ENCODE measurements around the gene PDLIM5.
"Not testable (repeated sequence)": the region's sequence is repeated elsewhere in the genome, so short reads cannot be mapped to it uniquely, and the experiment has no call there.

The PDLIM5 gene

GRCh38 chr4:94495408-94495807, 43.7 kb downstream of the PDLIM5 start:
- DNase-seq (ENCODE audit: low spot score): no peak

DNA sequence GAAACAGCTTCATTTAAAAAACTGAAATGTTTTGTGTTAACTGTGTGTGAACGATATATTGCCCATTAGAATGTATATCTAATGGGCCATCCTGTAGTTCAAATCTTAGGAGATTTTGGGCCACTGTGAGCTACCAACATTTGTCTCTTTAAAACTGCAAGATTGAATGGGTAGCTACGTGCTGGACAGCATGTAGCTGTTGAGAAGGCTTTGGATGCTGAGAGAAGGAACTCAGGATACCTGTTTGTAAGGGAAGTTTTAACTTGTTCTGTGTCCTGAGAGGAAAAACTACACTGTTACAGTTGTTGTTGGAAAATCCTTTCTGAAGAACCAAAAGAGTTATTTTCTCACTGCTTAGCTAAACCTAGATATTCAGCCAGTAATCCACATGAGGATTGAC, 45.9 kb downstream of the PDLIM5 start:
- DNase-seq (ENCODE audit: low spot score): no peak

DNA sequence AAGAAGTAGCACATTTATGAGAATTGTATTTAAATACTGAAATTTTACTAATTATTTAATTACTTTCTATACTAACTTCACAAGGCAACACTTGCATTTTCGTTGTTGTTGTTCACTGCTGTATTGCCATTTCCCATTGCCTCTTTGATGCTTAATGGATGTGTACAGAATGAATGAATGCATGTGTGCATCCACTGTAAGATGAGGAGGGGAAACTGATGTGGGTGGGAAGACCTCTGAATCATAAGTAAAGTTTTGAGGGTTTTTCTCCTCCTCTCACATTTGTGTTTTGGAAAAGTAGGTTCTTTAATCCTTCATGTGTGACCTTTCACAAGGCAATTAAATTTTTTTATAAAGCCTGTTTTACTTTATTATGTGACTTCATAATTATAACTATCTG, 46.8 kb downstream of the PDLIM5 start:
- DNase-seq (ENCODE audit: low spot score): no peak

GRCh38 chr4:94500685-94501084, 48.9 kb downstream of the PDLIM5 start:
- DNase-seq (ENCODE audit: low spot score): no peak

DNA sequence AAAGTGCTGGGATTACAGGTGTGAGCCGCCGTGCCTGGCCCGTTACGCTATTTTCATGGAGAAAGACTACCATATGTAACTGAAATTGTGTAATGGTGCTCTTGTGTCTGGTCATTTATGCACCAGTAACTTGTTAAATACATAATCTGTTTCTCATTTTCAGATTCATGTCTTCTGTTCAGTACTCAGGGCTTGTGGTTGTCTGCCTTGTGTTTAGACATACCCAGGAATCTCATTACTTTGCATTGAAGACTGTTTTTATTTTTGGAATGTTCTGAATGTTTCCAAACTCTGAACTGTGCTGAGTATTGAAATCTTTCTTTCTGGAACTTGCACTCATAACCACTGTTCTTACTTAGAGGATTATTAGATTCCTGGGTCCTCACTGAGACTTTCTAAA, 52.8 kb downstream of the PDLIM5 start:
- no peak for DNase-seq (ENCODE audit: low spot score)

DNA sequence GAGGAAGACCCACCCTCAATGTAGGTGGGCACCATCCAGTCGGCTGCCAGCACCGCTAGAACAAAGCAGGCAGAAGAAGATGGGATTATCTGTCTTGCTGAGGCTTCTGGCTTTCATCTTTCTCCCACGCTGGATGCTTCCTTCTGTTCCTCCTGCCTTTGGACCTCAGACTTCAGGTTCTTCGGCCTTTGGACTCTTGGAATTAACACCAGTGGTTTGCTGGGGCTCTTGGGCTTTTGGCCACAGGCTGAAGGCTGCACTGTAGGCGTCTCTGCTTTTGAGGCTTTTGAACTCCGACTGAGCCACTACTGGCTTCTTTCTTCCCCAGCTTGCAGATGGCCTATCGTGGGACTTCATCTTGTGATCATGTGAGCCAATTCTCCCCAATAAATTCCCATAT, 55.1 kb downstream of the PDLIM5 start:
- DNase-seq (ENCODE audit: low spot score): no peak

GRCh38 chr4:94507281-94507680, 55.5 kb downstream of the PDLIM5 start:
- no peak for DNase-seq (ENCODE audit: low spot score)

GRCh38 chr4:94507708-94508107, 56.0 kb downstream of the PDLIM5 start:
- DNase-seq (ENCODE audit: low spot score): peak; percentile 4

DNA sequence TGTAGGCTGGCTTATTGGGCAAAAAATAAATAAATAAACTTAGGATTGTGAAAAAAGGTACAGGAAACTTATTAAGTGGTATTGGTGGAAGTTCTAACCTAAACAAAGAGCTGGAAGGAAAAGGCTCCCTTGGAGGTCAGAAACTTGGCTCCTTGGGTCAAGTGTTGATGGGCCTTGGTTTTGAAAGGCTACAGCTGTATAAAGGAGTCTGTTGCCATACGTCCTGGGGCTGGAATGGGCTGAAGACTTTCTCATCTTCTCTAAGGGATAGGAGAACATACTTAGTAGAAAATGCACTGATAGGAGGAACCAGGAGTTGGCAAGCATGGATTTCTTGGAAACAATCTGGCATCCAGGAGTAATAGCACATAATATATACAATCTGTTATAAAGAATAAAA, 56.6 kb downstream of the PDLIM5 start:
- no peak for DNase-seq (ENCODE audit: low spot score)

DNA sequence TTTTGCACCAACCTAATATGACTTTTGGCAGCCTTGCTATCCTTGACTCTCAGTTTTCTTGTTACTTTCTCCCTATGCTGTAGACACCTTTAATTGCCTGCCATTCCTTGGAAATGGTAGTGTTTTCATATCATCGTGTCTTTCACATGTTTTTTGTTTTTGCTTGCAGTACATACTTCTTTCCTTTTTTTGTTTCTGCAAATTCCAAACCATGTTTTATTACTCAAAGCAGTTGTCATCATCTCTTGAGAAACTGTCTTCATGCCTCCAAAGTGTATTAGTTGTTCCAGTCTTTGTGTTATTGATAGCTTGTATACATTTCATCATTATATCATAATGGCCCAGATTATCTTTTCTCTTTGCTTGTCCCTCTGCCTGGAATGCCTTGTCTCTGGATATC, 57.1 kb downstream of the PDLIM5 start:
- DNase-seq (ENCODE audit: low spot score): no peak

DNA sequence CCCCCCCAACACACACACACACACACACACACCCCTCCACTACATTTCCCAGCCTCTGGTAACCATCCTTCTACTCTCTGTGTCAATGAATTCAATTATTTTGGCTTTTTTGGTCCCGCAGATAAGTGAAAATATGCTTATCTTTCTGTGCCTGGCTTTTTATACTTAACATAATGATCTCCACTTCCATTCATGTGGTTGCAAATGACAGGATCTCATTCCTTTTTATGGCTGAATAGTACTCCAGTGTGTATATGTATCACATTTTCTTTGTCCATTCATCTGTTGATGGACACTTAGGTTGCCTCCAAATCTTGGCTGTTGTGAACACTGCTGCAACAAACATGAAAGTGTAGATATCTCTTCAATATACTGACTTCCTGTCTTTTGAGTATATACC, 59.8 kb downstream of the PDLIM5 start:
- no peak for DNase-seq (ENCODE audit: low spot score)

DNA sequence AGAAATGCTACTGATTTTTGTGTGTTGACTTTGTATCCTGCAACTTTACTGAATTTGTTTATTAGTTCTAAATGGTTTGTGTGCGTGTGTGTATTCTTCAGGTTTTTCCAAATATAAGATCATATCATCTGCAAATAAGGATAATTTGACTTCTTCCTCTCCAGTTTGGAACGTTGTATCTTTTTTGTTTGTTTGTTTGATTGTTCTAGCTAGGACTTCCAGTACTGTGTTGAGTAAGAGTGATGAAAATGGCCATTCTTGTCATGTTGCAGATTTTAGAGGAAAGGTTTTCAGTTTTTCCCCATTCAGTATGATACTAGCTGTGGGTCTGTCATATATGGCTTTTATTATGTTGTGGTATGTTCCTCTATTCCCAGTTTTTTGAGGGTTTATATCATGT, 61.8 kb downstream of the PDLIM5 start:
- DNase-seq (ENCODE audit: low spot score): not testable (repeated sequence)

DNA sequence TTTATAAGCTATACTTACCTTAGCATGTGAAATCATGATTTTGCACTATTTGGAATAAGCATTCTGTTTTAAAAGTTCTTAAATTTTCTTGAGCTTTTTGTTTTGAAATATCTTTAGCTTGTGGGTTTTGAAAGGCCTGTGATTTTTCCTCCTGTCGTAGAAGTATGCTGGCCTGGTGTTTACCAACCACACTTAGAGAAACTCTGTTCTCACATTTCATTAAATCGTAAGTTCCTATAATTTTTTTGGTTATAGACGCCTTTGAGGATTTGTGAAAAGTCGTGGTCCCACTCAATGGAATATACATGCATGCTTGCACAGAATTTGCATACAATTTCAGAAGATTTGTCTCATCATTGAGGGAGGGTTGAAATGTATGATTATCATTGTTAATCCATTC, 63.6 kb downstream of the PDLIM5 start:
- DNase-seq (ENCODE audit: low spot score): no peak

DNA sequence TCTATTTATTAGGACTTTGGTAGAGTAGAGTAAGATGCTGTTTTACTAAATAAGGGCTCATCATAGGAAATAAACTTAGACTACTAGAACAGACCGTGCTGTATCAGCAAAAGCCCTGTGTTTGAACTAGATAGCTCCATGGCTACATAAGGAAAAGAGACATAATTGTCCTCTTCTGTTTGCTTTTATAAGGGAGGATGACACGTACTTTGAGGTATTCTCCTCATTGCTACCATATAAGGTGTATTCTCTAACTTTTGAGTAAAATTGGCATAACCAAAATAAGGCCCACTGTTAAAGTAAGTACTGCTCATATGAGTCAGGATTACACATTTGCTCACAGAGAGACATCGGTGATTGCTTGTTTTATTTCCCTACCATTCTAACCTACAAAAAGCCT, 64.3 kb downstream of the PDLIM5 start:
- DNase-seq (ENCODE audit: low spot score): no peak

- no peak for DNase-seq (ENCODE audit: low spot score)
Measured at GRCh38 chr4:94516999-94517398, 65.3 kb downstream of the PDLIM5 start.

DNA sequence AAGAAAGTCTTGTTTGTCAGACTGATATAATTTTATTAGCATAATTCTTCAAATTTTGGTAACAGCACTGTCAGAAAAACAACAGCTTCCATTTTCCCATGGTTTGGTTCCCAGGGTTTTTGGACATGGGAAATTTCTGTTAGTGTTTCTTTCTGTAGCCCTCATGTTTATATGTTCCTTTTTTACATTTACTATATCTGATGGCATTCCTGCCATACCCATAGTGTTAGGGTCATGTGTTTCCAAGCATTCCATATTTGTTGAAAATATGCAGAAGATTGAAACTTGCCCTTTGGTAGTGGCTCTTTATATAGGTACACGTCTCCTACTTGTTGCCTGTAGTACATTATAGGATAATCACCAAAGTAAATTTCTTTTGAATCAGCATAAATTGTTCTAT, 65.8 kb downstream of the PDLIM5 start:
- DNase-seq (ENCODE audit: low spot score): no peak

DNA sequence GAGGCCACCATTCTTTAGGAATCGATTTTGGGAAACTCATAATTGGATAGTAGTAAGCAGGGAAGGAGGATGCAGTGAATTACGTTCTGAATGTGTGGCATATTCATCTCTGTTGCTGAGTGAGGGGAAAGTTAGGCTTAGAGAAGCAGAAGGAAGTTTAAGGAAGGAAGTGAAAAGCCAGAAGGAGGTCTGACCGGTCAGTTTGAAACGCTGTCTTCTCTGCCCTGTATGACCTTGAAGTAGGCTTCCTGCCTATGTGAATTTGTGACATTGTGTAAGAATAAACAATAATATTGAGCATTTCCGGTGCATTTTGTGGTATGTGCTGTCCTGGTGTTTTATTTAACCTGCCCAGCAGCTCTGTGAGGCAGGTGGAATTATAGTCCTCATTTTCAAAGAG, 67.3 kb downstream of the PDLIM5 start:
- peak; percentile 7 for DNase-seq (ENCODE audit: low spot score)

DNA sequence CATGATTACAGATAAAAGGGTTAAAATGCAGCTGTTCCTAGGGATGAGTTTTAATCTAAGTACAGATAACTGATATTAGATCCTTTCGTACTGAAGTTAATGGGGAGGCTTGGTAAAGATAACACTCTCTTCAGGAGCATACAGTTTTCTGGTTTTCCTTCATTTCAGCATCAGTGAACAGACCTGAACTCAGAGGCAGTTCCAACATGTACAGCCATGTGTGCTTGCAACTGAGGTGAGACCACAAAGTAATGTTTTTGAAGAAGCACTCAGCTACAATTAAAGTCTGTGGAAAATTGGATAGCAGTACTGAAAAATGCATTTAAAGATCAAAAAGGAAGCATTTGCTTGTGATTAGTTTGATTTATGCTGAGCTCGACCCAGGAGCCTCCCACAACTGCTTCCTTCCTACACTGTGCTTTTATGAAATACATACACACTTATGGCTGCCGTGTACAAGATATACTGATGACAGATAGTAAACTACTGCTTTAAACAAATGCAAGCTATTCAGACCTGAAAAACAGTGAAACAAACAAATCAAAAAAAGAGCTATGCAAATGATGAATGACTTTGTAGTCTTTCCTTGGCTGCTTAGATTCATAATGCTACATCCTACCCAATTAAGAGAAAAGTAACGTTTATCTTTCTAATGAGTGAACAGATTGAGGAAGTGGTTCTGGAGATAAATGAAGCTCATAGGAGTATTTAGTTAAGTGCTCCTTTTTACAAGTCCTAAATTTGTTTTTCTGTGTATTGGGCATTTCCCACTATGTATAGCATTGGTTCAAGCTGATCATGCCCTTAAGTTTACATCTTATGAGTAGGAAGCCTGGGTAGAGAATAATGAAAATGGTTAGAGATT, 68.4 kb downstream of the PDLIM5 start:
- DNase-seq (ENCODE audit: low spot score): no peak

DNA sequence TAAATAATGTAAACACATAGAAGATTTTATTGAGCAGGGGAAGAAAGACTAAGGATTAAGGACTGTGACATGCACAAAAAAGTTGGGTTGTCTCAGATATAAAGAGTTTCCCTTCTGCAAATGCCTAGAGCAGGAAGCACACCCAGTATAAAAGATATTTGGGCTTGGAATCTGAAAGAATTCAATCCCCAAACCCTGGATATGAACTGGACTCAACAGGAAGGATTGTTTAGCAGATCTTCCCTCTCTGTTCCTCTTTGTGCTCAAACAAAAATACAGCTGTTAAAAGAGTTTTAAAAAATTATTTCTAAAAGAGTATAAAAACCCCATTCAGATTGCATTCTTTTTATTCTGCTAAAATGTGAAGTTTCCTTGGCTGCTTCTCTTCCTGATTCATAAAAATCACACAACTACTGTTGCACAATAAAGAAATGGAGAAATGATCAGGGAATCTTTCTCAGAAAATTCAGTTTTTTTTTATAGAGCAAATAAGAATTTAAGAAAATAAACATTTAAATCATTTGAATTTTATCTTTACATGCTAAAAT, 71.4 kb downstream of the PDLIM5 start:
- no peak for DNase-seq (ENCODE audit: low spot score)

DNA sequence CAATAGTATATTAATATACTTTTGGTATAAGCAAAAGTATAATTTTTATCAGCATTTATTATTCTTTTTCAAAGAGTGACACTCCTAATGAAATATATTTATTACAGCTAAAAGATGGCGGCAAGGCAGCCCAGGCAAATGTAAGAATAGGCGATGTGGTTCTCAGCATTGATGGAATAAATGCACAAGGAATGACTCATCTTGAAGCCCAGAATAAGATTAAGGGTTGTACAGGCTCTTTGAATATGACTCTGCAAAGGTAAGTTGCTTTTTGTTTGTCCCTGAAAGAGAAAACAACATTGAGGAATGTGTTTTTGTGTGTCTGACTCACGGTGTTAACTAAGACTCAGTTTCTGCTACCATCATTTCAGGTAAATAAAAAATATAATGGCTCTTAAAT, 71.9 kb downstream of the PDLIM5 start:
- no peak for DNase-seq (ENCODE audit: low spot score)

- no peak for DNase-seq (ENCODE audit: low spot score)
Measured at GRCh38 chr4:94525993-94526728, 74.4 kb downstream of the PDLIM5 start.

DNA sequence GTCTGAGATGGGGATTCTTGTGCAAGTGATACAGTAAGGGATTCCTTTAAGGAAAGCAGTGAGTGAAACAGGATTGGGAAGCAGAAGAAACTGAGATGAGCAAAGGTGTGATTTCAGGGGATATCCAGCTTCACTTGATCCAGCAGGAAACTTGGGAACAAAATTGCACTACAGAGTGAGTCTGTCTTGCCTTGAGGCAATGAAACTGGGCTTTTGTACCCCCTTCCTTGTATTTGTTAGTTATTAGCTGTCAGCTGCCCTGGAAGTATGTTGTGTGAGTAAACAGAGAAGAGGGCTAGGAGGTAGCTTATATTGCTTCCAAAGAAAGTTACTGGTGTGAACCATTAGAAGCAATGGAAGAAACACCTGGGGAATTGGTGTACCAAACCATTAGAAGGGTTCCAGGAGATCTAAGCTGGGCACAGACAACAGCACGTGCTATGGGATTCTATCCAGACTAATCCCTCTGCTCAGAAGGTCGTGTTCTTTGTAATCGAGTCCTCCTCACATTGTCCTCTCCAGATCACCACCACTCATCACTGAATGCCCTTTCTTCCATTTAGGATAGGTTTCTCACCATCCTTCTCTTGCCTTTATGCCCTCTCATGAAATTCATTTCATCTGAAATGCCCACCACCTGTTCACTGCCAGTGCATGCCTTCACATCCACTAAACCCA, 76.0 kb downstream of the PDLIM5 start:
- DNase-seq (ENCODE audit: low spot score): no peak
